HG03442 (cell line): ENCODE results near the gene THSD8.

ENCODE experiments used
- ATAC-seq: cut with Tn5 transposase; IDR thresholded peaks from one replicate; pipeline ENCODE4 v1.9.1; 2021; ENCODE audit warnings: mild to moderate bottlenecking, moderate library complexity; ENCODE audit not compliant: unreplicated experiment

THSD8 gene

DNA sequence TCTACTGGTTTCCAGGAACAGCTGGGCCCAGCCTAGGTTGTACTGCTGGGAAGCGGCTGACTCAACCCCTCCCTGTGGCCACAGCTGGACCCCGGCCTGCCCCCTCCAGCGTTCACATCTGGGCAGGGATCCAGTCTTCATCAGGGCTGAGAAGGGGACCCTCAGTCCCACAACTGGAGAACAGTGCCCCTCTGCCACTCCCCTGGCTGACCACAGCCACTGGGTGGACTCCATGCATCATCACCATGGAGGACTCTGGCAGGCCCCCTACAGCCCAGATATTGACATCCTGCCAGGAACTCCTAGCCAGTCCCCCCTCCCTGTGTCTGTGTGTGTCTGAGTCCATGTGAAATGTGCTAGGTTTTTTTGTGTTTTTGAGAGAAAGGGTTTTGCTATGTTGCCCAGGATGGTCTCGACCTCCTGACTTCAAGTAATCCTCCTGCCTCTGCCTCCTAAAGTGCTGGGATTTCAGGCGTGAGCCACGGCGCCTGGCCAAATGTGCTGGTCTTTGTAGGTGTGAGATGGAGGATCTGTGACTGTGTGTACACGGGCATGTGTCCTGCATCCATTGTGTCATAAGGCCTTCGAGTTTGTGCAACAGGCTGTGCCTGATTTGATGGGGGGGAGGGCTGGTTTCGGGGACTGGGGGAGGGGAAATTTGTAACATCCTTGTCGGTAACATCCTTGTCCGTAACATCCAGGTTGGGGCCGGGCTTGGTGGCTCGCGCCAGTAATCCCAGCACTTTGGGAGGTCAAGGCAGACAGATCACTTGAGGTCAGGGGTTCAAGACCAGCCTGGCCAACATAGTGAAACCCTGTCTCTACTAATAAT lies 22.5 kb upstream of the THSD8 start:
- ATAC-seq, result no peak

DNA sequence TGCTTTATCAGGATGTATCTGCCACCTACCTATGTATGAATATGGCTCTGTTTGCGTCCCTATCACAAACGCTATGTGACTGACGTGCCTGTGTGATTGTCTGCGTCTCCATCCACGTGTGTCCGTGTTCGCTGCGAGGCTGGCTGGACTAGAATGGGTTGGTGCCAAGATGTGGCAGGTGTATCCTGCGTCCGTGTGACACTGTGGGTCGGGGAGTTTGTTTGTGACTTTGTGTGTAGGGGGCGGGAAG lies 19.8 kb upstream of the THSD8 start:
- ATAC-seq, result no peak

DNA sequence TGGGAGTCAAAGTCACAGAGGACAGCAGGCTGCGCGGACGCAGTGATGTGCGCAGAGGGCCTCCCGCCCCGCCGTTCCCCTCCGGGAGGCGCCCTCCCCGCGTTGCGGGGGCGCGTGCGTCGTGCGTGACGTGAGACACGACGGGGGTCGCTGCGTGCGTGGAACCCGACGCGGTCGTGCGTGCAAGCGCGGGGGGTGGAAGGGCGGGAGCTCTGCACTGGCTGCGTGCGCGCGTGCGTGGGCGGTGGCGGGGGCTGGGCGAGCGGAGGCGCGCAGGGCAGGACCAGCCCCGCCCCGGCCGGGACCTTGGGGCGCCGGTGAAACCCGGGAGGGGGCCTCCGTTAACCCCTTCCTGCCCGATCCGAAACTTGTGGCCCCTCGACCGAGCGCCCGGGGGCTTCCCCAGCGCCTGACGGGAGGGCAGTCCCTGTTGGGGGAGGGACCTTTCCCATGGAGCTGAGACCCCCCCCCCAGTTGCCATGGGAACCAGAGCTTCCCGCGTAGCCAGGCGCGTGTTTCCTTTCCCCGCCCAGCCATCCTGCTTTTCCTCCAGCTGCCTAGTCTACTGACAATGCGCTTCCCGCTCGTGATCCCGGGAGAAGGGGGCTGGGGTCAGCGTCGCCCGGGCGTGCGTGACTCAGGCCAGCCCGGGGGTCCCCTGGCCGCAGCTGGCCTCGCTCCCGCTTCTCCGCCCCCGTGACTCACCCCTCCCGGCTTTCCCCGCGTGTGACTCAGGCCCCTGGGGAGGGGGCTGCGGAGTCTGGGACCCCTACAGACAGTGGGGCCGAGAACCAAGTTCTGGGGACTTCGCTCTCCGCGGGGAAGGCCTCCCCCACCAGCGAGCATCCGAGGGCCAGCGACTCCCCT lies 19.2 kb upstream of the THSD8 start:
- peak; percentile 32 for ATAC-seq

- ATAC-seq, result no peak
These were observed 18.5 kb upstream of the THSD8 start for GRCh38 chr19:12783291-12783848.

DNA sequence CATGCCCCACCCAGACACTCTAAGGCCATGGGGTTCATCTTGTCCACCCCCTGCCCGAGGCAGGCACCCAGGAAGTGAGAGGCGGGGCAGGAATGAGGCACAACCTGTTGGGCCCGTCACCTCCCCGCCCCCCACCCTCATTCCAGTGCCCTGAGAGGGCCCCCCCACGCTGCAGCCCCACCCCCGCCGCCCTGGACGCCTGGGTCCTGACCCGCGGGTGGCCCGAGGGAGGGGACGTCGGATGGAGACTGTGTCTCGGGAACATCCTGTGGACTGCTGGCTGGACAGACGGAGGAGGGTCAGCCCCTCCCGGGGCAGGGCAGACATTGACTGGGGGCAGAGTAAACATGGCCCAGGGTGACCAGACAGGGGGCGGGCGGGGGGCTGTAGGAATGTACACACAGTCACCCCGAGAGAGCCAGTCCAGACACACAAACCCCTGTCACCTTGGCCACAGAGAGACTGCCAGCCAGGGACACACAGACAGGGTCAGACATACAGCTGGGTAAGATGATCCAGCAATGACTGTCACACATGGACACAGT lies 17.9 kb upstream of the THSD8 start:
- no peak for ATAC-seq

GRCh38 chr19:12784394-12784870 lies 17.4 kb upstream of the THSD8 start:
- no peak for ATAC-seq

- ATAC-seq, result no peak
These were observed 16.9 kb upstream of the THSD8 start for GRCh38 chr19:12784871-12785430.

DNA sequence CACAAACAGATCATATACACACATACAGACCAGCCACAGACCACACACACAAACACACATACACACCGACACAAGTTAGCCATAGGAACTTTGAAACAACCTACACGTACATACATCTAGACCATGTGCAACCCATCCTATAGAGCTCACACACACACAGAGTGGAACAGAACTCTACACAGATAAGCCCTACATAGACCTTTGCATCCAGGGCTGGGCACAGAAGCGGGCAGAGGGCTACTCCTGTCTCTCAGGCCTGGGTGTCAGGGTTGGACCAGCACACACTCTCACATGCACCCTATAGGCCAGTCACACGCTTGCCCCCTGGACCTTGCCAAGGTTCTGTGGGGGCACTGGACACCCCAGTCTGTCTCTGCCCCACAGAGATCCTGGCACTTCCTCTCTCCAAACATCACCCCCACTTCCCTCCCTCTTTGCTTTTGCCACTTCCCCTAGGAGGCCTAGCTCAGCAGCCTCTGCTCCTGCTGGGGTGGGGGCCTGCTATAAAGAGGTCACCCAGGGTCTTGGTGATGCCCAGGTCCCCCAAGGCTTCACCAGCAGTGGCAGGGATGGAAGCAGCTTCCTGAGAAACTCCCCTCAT lies 16.3 kb upstream of the THSD8 start:
- ATAC-seq, result no peak

DNA sequence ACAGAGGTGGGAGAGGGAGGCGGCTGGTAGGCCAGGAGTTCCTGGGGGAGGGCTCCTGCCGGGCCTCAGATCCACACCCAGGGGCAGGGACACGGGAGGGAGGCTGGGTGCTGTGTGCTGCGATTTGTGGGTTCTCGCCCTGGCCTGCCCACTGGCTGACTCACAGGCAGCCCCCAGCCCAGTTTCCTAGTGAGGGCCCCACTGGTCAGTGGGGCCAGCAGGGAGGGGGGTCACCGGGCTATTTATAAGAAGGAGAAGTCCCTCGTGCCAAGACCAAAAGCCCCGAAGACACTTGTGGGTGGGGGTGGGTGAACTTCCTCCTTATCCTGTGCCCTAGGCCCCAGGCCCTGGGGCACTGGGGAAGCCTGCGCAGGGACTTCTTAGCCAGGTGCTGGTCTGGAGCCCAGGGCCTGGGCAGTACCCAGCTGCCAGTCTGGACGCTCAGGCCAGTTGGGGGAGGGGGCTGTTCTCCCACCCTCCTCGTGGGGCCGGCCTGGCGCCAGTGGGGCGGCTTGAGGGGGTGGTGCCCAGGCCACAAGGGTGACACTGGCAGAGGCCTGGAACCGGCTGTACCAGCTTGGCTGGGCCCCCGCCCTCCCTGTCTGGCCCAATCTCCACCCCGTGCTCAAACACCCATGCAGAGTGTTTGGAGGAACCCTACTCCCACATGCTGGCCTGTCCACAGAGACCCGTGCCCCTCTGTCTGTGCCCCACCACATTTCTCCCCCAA lies 15.6 kb upstream of the THSD8 start:
- no peak for ATAC-seq

GRCh38 chr19:12786952-12787351 lies 14.9 kb upstream of the THSD8 start:
- no peak for ATAC-seq

- ATAC-seq, result no peak
These were observed 14.4 kb upstream of the THSD8 start for GRCh38 chr19:12787458-12787857.

- ATAC-seq, result no peak
These were observed 13.7 kb upstream of the THSD8 start for GRCh38 chr19:12788042-12788681.

GRCh38 chr19:12788682-12789097 lies 13.2 kb upstream of the THSD8 start:
- ATAC-seq, result no peak

GRCh38 chr19:12789098-12789903 lies 12.6 kb upstream of the THSD8 start:
- ATAC-seq, result no peak

- peak; percentile 37 for ATAC-seq
These were observed 11.8 kb upstream of the THSD8 start for GRCh38 chr19:12789904-12790619.

DNA sequence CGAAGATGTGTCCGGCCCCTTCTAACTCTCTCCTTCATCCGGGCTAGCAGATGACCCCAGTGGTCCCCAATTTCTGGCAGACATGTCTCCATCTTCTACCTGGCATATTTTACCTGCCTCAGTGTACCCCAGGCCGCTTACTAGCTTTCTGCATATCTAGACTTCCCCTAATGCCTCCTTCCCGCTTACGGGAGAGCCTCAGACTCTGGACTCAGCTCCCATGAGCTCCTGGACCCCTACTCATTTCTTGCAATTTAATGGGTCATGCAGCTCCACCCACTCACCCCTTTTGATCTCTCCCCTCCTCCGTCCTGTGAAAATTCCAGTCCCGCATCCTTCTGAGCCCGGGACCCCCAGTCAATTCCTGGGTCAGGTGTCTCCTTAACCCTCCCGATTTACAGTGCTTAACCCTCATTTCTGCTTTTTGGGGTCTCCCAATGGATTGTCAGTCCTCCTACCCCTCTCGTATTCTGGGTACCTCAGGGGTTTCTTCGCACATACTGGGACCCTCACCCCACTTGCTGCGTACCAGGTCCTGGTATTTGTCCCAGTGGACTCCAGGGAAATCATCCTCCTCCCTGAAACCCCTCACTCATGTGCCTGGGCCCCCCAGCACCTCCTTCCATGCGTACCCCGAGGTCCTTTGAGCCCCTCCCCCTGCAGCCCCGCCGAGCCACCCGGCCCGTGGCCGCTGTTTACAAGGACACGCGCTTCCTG lies 11.1 kb upstream of the THSD8 start:
- no peak for ATAC-seq

DNA sequence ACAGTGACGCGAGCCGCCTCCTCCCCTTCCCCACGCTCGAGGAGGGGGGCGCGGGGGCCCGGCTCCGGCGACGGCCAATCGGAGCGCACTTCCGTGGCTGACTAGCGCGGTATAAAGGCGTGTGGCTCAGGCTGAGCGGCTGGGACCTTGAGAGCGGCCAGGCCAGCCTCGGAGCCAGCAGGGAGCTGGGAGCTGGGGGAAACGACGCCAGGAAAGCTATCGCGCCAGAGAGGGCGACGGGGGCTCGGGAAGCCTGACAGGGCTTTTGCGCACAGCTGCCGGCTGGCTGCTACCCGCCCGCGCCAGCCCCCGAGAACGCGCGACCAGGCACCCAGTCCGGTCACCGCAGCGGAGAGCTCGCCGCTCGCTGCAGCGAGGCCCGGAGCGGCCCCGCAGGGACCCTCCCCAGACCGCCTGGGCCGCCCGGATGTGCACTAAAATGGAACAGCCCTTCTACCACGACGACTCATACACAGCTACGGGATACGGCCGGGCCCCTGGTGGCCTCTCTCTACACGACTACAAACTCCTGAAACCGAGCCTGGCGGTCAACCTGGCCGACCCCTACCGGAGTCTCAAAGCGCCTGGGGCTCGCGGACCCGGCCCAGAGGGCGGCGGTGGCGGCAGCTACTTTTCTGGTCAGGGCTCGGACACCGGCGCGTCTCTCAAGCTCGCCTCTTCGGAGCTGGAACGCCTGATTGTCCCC lies 10.4 kb upstream of the THSD8 start, which contains the start of gene JUNB:
Gene JUNB, plus strand, starts transcription at position 142 of the 706 bp plus-strand sequence. Its CDS starts 286 bp downstream, at position 428.
- peak; percentile 21 for ATAC-seq
